ENCODE measurements around the gene JMJD1C. TPM values are rescaled to one million over a fixed set of nuclear protein-coding genes. Genes with fewer than 3 reads are reported as not detected.

The JMJD1C gene
- total RNA-seq, 1 donor from 2014 or later, result 120 TPM

DNA sequence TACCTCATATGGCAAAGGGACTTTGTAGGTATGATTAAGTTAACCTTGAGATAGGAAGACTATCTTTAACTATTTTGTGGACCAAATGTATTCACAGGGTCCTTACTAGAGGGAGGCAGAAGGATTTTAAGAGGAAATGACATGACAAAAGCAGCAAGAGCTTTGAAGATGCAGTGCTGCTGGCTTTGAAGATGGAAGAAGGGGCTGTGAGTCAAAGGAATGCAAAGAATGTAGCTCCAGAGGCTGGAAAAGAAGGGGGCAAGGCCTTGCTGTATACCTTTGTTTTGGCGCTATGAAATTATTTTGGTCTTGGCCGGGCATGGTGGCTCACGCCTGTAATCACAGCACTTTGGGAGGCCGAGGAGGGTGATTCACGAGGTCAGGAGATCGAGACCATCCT is 335.9 kb downstream of the JMJD1C start:
- no peaks in the 10 kb centered on the region for H3K27me3 Mint-ChIP-seq (ENCODE audit: unreplicated experiment)
- no peak for TF ChIP-seq CTCF (IDR thresholded peaks at IDR 0.05)
- no peaks in the 10 kb centered on the region for H3K36me3 Mint-ChIP-seq (ENCODE audit: unreplicated experiment)
- peaks cover 5% of the 10 kb centered on the region for H3K9me3 Mint-ChIP-seq (ENCODE audit: unreplicated experiment)
- no peak overlapping the region for H3K27ac Mint-ChIP-seq (ENCODE audit: unreplicated experiment)
- DNase-seq (ENCODE audit: extremely low spot score, unreplicated experiment), result no peak
- no peak overlapping the region for H3K4me3 Mint-ChIP-seq (ENCODE audit: unreplicated experiment)
- peaks cover 13% of the 10 kb centered on the region for H3K4me1 Mint-ChIP-seq (ENCODE audit: unreplicated experiment)

GRCh38 chr10:63128443-63128842 is 337.3 kb downstream of the JMJD1C start:
- Mint-ChIP-seq H3K4me3 (ENCODE audit: unreplicated experiment) (no peak overlapping the region), H3K9me3 (ENCODE audit: unreplicated experiment) (peaks cover 5% of the 10 kb centered on the region), H3K27me3 (ENCODE audit: unreplicated experiment) (no peaks in the 10 kb centered on the region), H3K36me3 (ENCODE audit: unreplicated experiment) (no peaks in the 10 kb centered on the region), H3K4me1 (ENCODE audit: unreplicated experiment) (peaks cover 5% of the 10 kb centered on the region), H3K27ac (ENCODE audit: unreplicated experiment) (no peak overlapping the region)
- TF ChIP-seq CTCF (IDR thresholded peaks at IDR 0.05), result no peak
- DNase-seq (ENCODE audit: extremely low spot score, unreplicated experiment), result no peak

GRCh38 chr10:63125459-63125858 is 340.3 kb downstream of the JMJD1C start:
- peaks cover 5% of the 10 kb centered on the region for H3K4me1 Mint-ChIP-seq (ENCODE audit: unreplicated experiment)
- no peak for DNase-seq (ENCODE audit: extremely low spot score, unreplicated experiment)
- no peak overlapping the region for H3K4me3 Mint-ChIP-seq (ENCODE audit: unreplicated experiment)
- H3K27me3 Mint-ChIP-seq (ENCODE audit: unreplicated experiment), result no peaks in the 10 kb centered on the region
- H3K36me3 Mint-ChIP-seq (ENCODE audit: unreplicated experiment), result no peaks in the 10 kb centered on the region
- no peak overlapping the region for H3K27ac Mint-ChIP-seq (ENCODE audit: unreplicated experiment)
- no peaks in the 10 kb centered on the region for H3K9me3 Mint-ChIP-seq (ENCODE audit: unreplicated experiment)
- no peak for TF ChIP-seq CTCF (IDR thresholded peaks at IDR 0.05)

DNA sequence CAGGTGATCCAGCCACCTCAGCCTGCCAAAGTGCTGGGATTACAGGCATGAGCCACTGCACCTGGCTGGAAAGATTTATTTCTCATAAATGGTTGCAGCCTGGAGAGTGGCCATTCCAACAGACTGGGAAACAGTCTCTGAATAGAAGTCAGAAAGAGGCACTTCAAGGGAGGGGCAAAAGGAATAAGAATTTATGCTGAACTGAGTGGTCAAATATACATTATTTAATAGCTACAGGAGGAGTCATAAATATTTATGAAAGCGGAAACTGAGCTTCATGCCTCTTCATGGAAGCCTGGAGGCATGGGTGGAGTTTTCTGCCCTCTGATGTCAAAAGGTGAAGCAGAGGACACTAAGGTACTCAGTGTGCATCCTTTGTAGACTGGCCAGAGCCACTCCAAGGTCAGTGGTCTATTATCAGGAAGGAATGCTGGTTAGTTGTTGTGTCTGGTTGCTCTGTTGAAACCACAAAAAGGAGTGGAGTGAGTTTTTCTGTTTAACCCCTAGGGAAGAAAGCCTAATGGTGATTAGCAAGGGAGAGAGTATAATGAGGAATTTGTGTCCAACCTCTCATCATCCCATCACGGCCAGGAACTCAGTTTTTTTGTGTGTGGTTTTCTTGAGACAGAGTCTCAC is 341.9 kb downstream of the JMJD1C start:
- no peaks in the 10 kb centered on the region for H3K27me3 Mint-ChIP-seq (ENCODE audit: unreplicated experiment)
- H3K4me3 Mint-ChIP-seq (ENCODE audit: unreplicated experiment), result no peak overlapping the region
- TF ChIP-seq CTCF (IDR thresholded peaks at IDR 0.05), result no peak
- DNase-seq (ENCODE audit: extremely low spot score, unreplicated experiment), result no peak
- H3K36me3 Mint-ChIP-seq (ENCODE audit: unreplicated experiment), result no peaks in the 10 kb centered on the region
- peaks cover 5% of the 10 kb centered on the region for H3K4me1 Mint-ChIP-seq (ENCODE audit: unreplicated experiment)
- no peak overlapping the region for H3K27ac Mint-ChIP-seq (ENCODE audit: unreplicated experiment)
- H3K9me3 Mint-ChIP-seq (ENCODE audit: unreplicated experiment), result no peaks in the 10 kb centered on the region

- Mint-ChIP-seq H3K27ac (ENCODE audit: unreplicated experiment) (no peak overlapping the region), H3K4me1 (ENCODE audit: unreplicated experiment) (peaks cover 12% of the 10 kb centered on the region), H3K27me3 (ENCODE audit: unreplicated experiment) (no peaks in the 10 kb centered on the region), H3K9me3 (ENCODE audit: unreplicated experiment) (no peaks in the 10 kb centered on the region), H3K36me3 (ENCODE audit: unreplicated experiment) (no peaks in the 10 kb centered on the region), H3K4me3 (ENCODE audit: unreplicated experiment) (no peak overlapping the region)
- DNase-seq (ENCODE audit: extremely low spot score, unreplicated experiment), result no peak
- TF ChIP-seq CTCF (IDR thresholded peaks at IDR 0.05), result no peak
Measured at GRCh38 chr10:63120554-63120953, 345.2 kb downstream of the JMJD1C start.

Measured in osteocyte (in vitro differentiated cells).